MM.1S (cell line): ENCODE data around the gene LYZL4.

Source experiments
- DNase-seq: peaks from one replicate; pipeline ENCODE4 v3.0.0-alpha.2; 2015
- H2AFZ ChIP-seq: fragments of 300-600 bp; sonication (generic); 2 replicates; pipeline ENCODE4 v1.6.0; 2016; ENCODE audit warnings: antibody characterized with exemption, low read length
- H3F3A ChIP-seq: fragments of 300-600 bp; sonication (generic); 2 replicates; pipeline ENCODE4 v1.6.1; 2016; ENCODE audit warnings: mild to moderate bottlenecking, antibody characterized with exemption, low read length, moderate library complexity, mixed read lengths; ENCODE audit not compliant: insufficient read depth
- H3K27ac ChIP-seq: fragments of 300-600 bp; sonication (generic); 2 replicates; pipeline ENCODE4 v1.5.1; 2016; ENCODE audit warnings: mild to moderate bottlenecking, low read length
- H3K27me3 ChIP-seq: fragments of 300-600 bp; sonication (generic); replicated peaks from 2 replicates; pipeline ENCODE4 v1.6.0; 2016; ENCODE audit warnings: low read length; ENCODE audit not compliant: insufficient read depth
- H3K36me3 ChIP-seq: fragments of 300-600 bp; sonication (generic); replicated peaks from 2 replicates; pipeline ENCODE4 v1.6.1; 2016; ENCODE audit warnings: mild to moderate bottlenecking, low read length, mixed read lengths; ENCODE audit not compliant: insufficient read depth
- H3K4me1 ChIP-seq: fragments of 300-600 bp; sonication (generic); 2 replicates; pipeline ENCODE4 v1.6.1; 2016; ENCODE audit warnings: low read length, mixed read lengths
- H3K4me2 ChIP-seq: fragments of 300-600 bp; sonication (generic); 2 replicates; pipeline ENCODE4 v1.6.0; 2016; ENCODE audit warnings: low read depth, low read length
- H3K4me3 ChIP-seq: fragments of 300-600 bp; sonication (generic); 2 replicates; pipeline ENCODE4 v1.5.1; 2016; ENCODE audit warnings: low read length, mixed read lengths
- H3K79me2 ChIP-seq: fragments of 300-600 bp; sonication (generic); 2 replicates; pipeline ENCODE4 v1.6.1; 2016; ENCODE audit warnings: mixed run types, low read length, mixed read lengths
- H3K9ac ChIP-seq: fragments of 300-600 bp; sonication (generic); 2 replicates; pipeline ENCODE4 v1.6.1; 2016; ENCODE audit warnings: low read length, mixed read lengths
- H3K9me2 ChIP-seq: fragments of 300-600 bp; sonication (generic); replicated peaks from 2 replicates; pipeline ENCODE4 v1.6.1; 2016; ENCODE audit warnings: mild to moderate bottlenecking, low read length, mixed read lengths; ENCODE audit not compliant: insufficient read depth
- H3K9me3 ChIP-seq: fragments of 300-600 bp; sonication (generic); replicated peaks from 2 replicates; pipeline ENCODE4 v1.6.1; 2016; ENCODE audit warnings: mild to moderate bottlenecking, low read length, mixed read lengths; ENCODE audit not compliant: insufficient read depth
- H4K20me1 ChIP-seq: fragments of 300-600 bp; sonication (generic); 2 replicates; pipeline ENCODE4 v1.6.1; 2016; ENCODE audit warnings: mild to moderate bottlenecking, low read length, moderate library complexity, mixed read lengths; ENCODE audit not compliant: insufficient read depth
- EZH2 ChIP-seq: fragments of 300-600 bp; sonication (generic); optimal IDR thresholded peaks from 2 replicates; pipeline ENCODE3; 2017; ENCODE audit warnings: low read depth, mild to moderate bottlenecking, antibody characterized with exemption, low read length, mixed read lengths
- EZH2phosphoT487 ChIP-seq: fragments of 300-600 bp; sonication (generic); IDR thresholded peaks from 2 replicates; pipeline ENCODE4 v1.6.1; 2018; ENCODE audit warnings: antibody characterized with exemption, low read length
- TF ChIP-seq, protein P1 (sequence below): fragments of 300-600 bp; sonication (generic); IDR thresholded peaks from 2 replicates; pipeline ENCODE4 v1.5.1; 2016; ENCODE audit warnings: antibody characterized with exemption, low read length, mixed read lengths

The LYZL4 gene

DNA sequence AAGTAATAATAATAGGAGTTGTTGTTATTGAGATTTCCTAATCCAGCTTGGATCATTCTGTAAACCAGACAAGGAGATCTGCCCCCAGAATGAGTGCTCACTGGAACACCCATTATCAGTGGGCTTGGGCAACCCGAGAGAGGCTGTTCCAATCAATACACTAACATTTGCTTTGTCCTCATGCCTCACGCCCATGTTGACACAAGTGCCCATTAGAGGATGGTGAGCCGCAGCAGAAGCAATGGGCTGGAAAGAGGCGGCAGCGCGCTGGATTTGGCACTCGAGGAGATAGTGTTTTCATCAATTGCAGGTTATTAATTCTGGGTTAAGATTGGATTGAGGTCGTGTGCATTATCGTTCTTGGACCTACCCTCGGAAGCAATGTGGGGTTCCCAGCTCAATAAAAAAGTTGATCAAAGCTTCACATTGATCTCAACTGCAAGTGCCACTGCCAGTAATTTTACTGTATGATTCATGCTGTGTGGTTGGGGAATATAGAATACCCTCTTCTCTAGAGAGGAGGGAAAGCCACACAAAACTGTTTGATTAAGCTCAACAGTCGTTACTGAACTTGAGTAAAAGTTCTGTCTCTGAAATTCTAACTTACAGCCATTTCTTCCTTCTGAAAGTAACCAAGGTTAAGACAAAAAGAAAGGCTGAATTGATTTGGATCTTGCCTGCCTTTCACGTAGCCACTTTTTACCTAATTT is 15.7 kb downstream of the LYZL4 start:
- no peaks in the 10 kb centered on the region for H3K9me3 ChIP-seq
- TF ChIP-seq, protein P1, sequence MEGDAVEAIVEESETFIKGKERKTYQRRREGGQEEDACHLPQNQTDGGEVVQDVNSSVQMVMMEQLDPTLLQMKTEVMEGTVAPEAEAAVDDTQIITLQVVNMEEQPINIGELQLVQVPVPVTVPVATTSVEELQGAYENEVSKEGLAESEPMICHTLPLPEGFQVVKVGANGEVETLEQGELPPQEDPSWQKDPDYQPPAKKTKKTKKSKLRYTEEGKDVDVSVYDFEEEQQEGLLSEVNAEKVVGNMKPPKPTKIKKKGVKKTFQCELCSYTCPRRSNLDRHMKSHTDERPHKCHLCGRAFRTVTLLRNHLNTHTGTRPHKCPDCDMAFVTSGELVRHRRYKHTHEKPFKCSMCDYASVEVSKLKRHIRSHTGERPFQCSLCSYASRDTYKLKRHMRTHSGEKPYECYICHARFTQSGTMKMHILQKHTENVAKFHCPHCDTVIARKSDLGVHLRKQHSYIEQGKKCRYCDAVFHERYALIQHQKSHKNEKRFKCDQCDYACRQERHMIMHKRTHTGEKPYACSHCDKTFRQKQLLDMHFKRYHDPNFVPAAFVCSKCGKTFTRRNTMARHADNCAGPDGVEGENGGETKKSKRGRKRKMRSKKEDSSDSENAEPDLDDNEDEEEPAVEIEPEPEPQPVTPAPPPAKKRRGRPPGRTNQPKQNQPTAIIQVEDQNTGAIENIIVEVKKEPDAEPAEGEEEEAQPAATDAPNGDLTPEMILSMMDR = no peak
- no peak for TF ChIP-seq EZH2phosphoT487
- no peak for TF ChIP-seq EZH2
- H2AFZ ChIP-seq = no peak overlapping the region
- no peaks in the 10 kb centered on the region for H3K27me3 ChIP-seq
- H3K4me3 ChIP-seq = no peak overlapping the region
- no peaks in the 10 kb centered on the region for H4K20me1 ChIP-seq
- DNase-seq = no peak
- H3K9ac ChIP-seq = no peak overlapping the region
- no peaks in the 10 kb centered on the region for H3K4me1 ChIP-seq
- no peaks in the 10 kb centered on the region for H3K36me3 ChIP-seq
- H3K79me2 ChIP-seq = no peaks in the 10 kb centered on the region
- no peaks in the 10 kb centered on the region for H3F3A ChIP-seq
- no peaks in the 10 kb centered on the region for H3K9me2 ChIP-seq
- no peak overlapping the region for H3K27ac ChIP-seq
- H3K4me2 ChIP-seq = no peak overlapping the region

DNA sequence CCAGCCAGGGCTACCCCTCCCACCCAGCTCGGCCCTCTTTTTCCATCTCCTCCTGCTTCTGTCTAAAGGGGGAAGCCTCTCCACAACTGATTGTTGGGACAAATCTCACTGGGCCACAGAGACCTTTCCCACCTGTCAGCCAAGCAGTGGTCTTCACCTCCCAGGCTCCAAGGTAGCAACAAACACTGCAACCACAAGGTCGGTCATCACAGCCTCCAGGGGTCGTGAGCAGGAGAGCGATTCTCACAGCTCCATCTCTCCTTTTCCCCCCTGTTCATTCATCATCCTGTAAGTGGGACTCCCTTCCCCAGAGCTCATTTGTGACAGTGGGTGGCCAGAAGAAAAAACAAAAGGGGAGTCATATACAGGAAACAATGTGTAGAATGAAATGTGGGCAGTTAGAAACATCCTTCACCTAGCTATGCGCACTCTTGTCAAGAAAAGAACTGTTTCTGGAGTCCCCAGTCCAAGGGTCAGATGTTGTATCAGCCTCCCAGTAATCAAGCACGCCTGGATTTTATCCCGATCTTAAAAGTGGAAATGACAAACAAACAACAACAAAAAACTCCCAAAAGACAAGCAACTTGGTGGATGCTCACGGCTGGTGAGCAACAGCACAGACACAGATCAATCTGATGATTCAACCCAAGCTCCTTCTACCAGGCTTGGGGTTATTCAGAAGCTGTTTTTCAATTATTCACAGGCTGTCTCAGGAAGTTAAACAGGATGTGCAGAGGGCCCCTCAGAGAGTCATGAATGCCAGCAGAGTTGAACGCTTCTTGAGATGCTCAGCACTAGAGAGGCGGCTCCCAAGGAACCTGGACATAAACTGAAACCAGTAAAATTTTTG is 22.4 kb downstream of the LYZL4 start:
- Histone ChIP-seq H3F3A (no peaks in the 10 kb centered on the region; the same call in 1 of the 2 replicates), H3K79me2 (no peaks in the 10 kb centered on the region), H3K27me3 (no peaks in the 10 kb centered on the region), H3K4me3 (no peak overlapping the region), H3K9me2 (no peaks in the 10 kb centered on the region), H3K4me1 (peaks cover 16% of the 10 kb centered on the region), H3K27ac (peak overlapping the region; percentile 31; the same call in 1 of the 2 replicates), H2AFZ (no peak overlapping the region), H4K20me1 (no peaks in the 10 kb centered on the region), H3K9me3 (no peaks in the 10 kb centered on the region), H3K4me2 (peak overlapping the region; percentile 21; the same call in 1 of the 2 replicates), H3K9ac (no peak overlapping the region), H3K36me3 (no peaks in the 10 kb centered on the region)
- no peak for TF ChIP-seq EZH2
- DNase-seq = peak; percentile 86

DNA sequence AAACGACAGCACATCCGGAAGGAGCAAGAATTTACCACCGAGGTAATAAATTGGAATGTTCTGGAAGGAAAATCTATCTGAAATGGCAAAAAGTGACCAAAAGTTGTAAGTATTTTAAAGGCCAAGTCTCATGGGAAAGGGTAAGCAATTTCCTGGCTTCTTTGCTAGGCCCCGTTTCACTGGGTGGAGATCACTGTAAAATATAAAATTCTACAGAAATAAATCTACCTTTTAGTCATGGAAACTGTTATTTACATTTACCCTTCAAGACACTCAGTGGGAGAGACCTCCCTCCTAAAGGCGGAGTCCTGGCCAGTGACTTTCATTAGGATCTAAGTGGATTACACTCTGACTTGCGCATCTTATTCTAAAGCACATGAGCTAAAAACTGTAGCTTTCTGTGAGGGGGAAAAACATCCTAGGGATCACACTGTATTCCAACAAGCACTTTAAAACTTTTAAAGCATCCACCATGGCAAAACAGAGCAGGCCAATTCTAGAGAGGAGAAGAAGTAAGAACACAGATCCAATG is 28.8 kb downstream of the LYZL4 start:
- Histone ChIP-seq H3K4me1 (no peaks in the 10 kb centered on the region), H3K9me3 (no peaks in the 10 kb centered on the region), H2AFZ (no peak overlapping the region), H3K36me3 (no peaks in the 10 kb centered on the region), H3K4me3 (no peak overlapping the region), H3K4me2 (no peak overlapping the region), H4K20me1 (no peaks in the 10 kb centered on the region), H3K9ac (no peak overlapping the region), H3K27me3 (no peaks in the 10 kb centered on the region), H3K79me2 (no peaks in the 10 kb centered on the region), H3K9me2 (no peaks in the 10 kb centered on the region), H3K27ac (no peak overlapping the region), H3F3A (no peaks in the 10 kb centered on the region)
- TF ChIP-seq EZH2 (no peak), EZH2phosphoT487 (no peak)
- TF ChIP-seq, protein P1 = no peak
- no peak for DNase-seq
